KMS-11 (cell line): ENCODE measurements around the gene KMT2C.

ENCODE experiments used
- H2AFZ ChIP-seq: fragments of 200-600 bp; sonication (generic); 2 replicates; pipeline ENCODE4 v1.6.1; 2016; ENCODE audit warnings: antibody characterized with exemption, mixed run types, low read depth
- H3K27ac ChIP-seq: fragments of 200-600 bp; sonication (generic); 2 replicates; pipeline ENCODE4 v1.6.1; 2016; ENCODE audit warnings: mild to moderate bottlenecking, mixed run types
- H3K27me3 ChIP-seq: fragments of 200-600 bp; sonication (generic); 2 replicates; pipeline ENCODE4 v1.6.1; 2017; ENCODE audit warnings: mild to moderate bottlenecking, low read depth, mixed run types, moderate library complexity; ENCODE audit not compliant: insufficient read depth
- H3K36me3 ChIP-seq: fragments of 200-600 bp; sonication (generic); 2 replicates; pipeline ENCODE4 v1.6.1; 2017; ENCODE audit warnings: mild to moderate bottlenecking, mixed run types; ENCODE audit not compliant: insufficient read depth
- H3K4me1 ChIP-seq: fragments of 200-600 bp; sonication (generic); 2 replicates; pipeline ENCODE4 v1.6.1; 2016; ENCODE audit warnings: mild to moderate bottlenecking, low read depth, mixed run types; ENCODE audit not compliant: poor library complexity, severe bottlenecking
- H3K4me2 ChIP-seq: fragments of 200-600 bp; sonication (generic); 2 replicates; pipeline ENCODE4 v1.7.0; 2016; ENCODE audit warnings: mild to moderate bottlenecking, mixed run types
- H3K4me3 ChIP-seq: fragments of 200-600 bp; sonication (generic); IDR thresholded peaks from 2 replicates; pipeline ENCODE4 v1.6.1; 2017; ENCODE audit warnings: low read depth, low read length, mixed read lengths; ENCODE audit not compliant: insufficient read depth
- H3K79me2 ChIP-seq: fragments of 200-600 bp; sonication (generic); 2 replicates; pipeline ENCODE4 v1.6.1; 2016; ENCODE audit warnings: low read depth, mixed run types; ENCODE audit not compliant: insufficient read depth
- H3K9ac ChIP-seq: fragments of 200-600 bp; sonication (generic); 2 replicates; pipeline ENCODE4 v1.6.1; 2016; ENCODE audit warnings: mild to moderate bottlenecking, mixed run types
- H4K20me1 ChIP-seq: fragments of 200-600 bp; sonication (generic); 2 replicates; pipeline ENCODE4 v1.6.1; 2016; ENCODE audit warnings: mild to moderate bottlenecking, mixed run types; ENCODE audit not compliant: insufficient read depth
- TF ChIP-seq, protein P1 (sequence below): fragments of 200-600 bp; sonication (generic); conservative IDR thresholded peaks from 2 replicates; pipeline ENCODE4 v1.6.1; 2017; ENCODE audit warnings: low read depth, mild to moderate bottlenecking, antibody characterized with exemption, low read length, moderate library complexity, mixed read lengths

KMT2C gene

DNA sequence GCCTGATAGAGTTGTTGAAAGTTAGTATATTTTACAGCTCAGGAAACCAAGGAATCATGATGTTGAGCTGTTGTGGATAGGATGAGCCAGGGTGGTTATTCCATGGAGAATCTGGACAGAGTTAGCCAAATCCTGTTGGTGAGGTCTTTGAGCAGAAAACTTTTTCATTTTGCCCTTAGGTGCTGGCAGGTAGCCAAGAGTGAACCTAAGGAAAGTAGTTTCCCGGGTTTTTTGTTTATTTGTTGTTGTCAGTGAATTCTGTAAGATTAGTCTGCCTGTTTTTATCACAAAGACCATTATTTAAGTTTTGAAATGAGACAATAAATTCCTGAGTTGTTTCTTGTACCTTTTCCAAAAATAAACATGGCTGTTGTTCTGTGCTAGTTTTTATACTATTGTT is 349.3 kb downstream of the KMT2C start:
- no peaks in the 10 kb centered on the region for H3K79me2 ChIP-seq
- no peaks in the 10 kb centered on the region for H3K36me3 ChIP-seq
- H3K4me1 ChIP-seq, result peaks cover 4% of the 10 kb centered on the region
- no peak overlapping the region for H3K27ac ChIP-seq
- no peak overlapping the region for H3K4me3 ChIP-seq
- TF ChIP-seq, protein P1, sequence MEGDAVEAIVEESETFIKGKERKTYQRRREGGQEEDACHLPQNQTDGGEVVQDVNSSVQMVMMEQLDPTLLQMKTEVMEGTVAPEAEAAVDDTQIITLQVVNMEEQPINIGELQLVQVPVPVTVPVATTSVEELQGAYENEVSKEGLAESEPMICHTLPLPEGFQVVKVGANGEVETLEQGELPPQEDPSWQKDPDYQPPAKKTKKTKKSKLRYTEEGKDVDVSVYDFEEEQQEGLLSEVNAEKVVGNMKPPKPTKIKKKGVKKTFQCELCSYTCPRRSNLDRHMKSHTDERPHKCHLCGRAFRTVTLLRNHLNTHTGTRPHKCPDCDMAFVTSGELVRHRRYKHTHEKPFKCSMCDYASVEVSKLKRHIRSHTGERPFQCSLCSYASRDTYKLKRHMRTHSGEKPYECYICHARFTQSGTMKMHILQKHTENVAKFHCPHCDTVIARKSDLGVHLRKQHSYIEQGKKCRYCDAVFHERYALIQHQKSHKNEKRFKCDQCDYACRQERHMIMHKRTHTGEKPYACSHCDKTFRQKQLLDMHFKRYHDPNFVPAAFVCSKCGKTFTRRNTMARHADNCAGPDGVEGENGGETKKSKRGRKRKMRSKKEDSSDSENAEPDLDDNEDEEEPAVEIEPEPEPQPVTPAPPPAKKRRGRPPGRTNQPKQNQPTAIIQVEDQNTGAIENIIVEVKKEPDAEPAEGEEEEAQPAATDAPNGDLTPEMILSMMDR, result no peak
- H3K4me2 ChIP-seq, result no peak overlapping the region
- H2AFZ ChIP-seq, result no peak overlapping the region
- no peak overlapping the region for H3K9ac ChIP-seq
- H3K27me3 ChIP-seq, result no peaks in the 10 kb centered on the region
- H4K20me1 ChIP-seq, result no peaks in the 10 kb centered on the region

DNA sequence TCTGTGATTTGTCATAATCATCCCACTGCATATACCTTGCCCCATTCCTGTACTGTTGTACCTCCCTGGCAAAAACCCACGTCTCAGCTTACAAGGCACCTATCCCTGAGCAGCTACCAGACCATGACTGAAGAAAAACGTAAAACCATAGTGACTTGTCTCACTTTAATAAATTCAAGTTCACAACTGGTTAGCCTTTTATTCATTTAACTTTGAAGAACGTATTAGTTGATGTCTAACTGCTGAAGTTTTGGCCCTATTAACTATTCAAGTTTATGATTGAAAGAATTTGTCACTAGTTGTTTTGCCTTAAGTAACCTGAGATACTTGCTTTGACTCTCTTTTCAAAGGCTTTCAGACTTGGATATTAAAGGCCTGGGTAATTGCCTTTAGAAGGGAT is 350.7 kb downstream of the KMT2C start:
- H3K9ac ChIP-seq, result no peak overlapping the region
- H2AFZ ChIP-seq, result no peak overlapping the region
- peaks cover 18% of the 10 kb centered on the region for H3K4me1 ChIP-seq
- no peaks in the 10 kb centered on the region for H4K20me1 ChIP-seq
- TF ChIP-seq, protein P1, result no peak
- no peak overlapping the region for H3K4me3 ChIP-seq
- H3K4me2 ChIP-seq, result no peak overlapping the region
- no peaks in the 10 kb centered on the region for H3K27me3 ChIP-seq
- no peaks in the 10 kb centered on the region for H3K36me3 ChIP-seq
- H3K27ac ChIP-seq, result no peak overlapping the region
- no peaks in the 10 kb centered on the region for H3K79me2 ChIP-seq
